GM11168 (cell line): ENCODE measurements around the gene MT1A.
"Not testable (repeated sequence)": the region's sequence is repeated elsewhere in the genome, so short reads cannot be mapped to it uniquely, and the experiment has no call there.

Experiments used
- in situ Hi-C: fragments of 300-500 bp; cut with MboI; formaldehyde crosslinking; loops from one replicate; pipeline ENCODE4 v1.12.0; 2022; ENCODE audit warnings: low sequenced_read_pairs; ENCODE audit not compliant: unreplicated experiment

MT1A gene

GRCh38 chr16:56609463-56609921, 29.0 kb upstream of the MT1A start:
- in situ Hi-C loops, result no loop called here

GRCh38 chr16:56610017-56610608, 28.4 kb upstream of the MT1A start:
- in situ Hi-C loops, result no loop called here

- in situ Hi-C loops, result no loop called here
Measured at GRCh38 chr16:56610609-56611111, 27.8 kb upstream of the MT1A start.

- in situ Hi-C loops, result no loop called here
Measured at GRCh38 chr16:56611281-56611833, 27.1 kb upstream of the MT1A start.

- in situ Hi-C loops, result no loop called here
Measured at GRCh38 chr16:56613706-56614105, 24.8 kb upstream of the MT1A start.

GRCh38 chr16:56614549-56614991, 23.9 kb upstream of the MT1A start:
- in situ Hi-C loops, result no loop called here

GRCh38 chr16:56615353-56615752, 23.1 kb upstream of the MT1A start:
- in situ Hi-C loops, result no loop called here

GRCh38 chr16:56616608-56617211, 21.8 kb upstream of the MT1A start:
- in situ Hi-C loops, result no loop called here

- in situ Hi-C loops, result no loop called here
Measured at GRCh38 chr16:56617212-56618085, 21.0 kb upstream of the MT1A start.

GRCh38 chr16:56618138-56618537, 20.3 kb upstream of the MT1A start:
- in situ Hi-C loops, result no loop called here

- in situ Hi-C loops, result no loop called here
Measured at GRCh38 chr16:56620339-56620897, 18.0 kb upstream of the MT1A start.

- in situ Hi-C loops, result not testable (repeated sequence)
Measured at GRCh38 chr16:56621665-56622445, 16.6 kb upstream of the MT1A start.

- in situ Hi-C loops, result not testable (repeated sequence)
Measured at GRCh38 chr16:56623184-56623583, 15.3 kb upstream of the MT1A start.

- in situ Hi-C loops, result no loop called here
Measured at GRCh38 chr16:56623637-56624036, 14.8 kb upstream of the MT1A start.

- in situ Hi-C loops, result no loop called here
Measured at GRCh38 chr16:56625140-56625942, 13.1 kb upstream of the MT1A start, which contains the start of gene MT1E. Gene MT1E (plus strand): TSS chr16:56625781. CDS start chr16:56625852, 71 bp downstream.

GRCh38 chr16:56625943-56626654, 12.4 kb upstream of the MT1A start:
- in situ Hi-C loops, result no loop called here

- in situ Hi-C loops, result no loop called here
Measured at GRCh38 chr16:56626685-56627084, 11.8 kb upstream of the MT1A start.
